Right atrium auricular region (tissue), 2 donors: Measurements from ENCODE around the gene DERA. TPM values are rescaled to one million over a fixed set of nuclear protein-coding genes. Genes with fewer than 3 reads are reported as not detected.

ENCODE experiments used
- DNase-seq: peaks from one replicate; pipeline ENCODE4 v3.0.0-alpha.2; 2019; ENCODE audit warnings: low spot score
- H3K27ac ChIP-seq, 2 donors: fragments of 200-600 bp; sonication (generic); 1 replicate in 1 of 2; 2 replicates in 1 of 2; pipeline ENCODE4 v1.5.1; 2016 to 2019
- H3K27me3 ChIP-seq, 2 donors: fragments of 200-600 bp; sonication (generic); one replicate each; pipeline versions ENCODE4 v1.5.1 to v1.6.0; 2017 to 2019
- H3K36me3 ChIP-seq: fragments of 200-600 bp; sonication (generic); one replicate; pipeline ENCODE4 v1.5.1; 2016
- H3K4me1 ChIP-seq, 2 donors: fragments of 200-600 bp; sonication (generic); one replicate each; pipeline versions ENCODE4 v1.5.1 to v1.6.0; 2017 to 2019
- H3K4me3 ChIP-seq, 2 donors: fragments of 200-600 bp; sonication (generic); 1 replicate in 1 of 2; 2 replicates in 1 of 2; pipeline ENCODE4 v1.5.1; 2017 to 2019; ENCODE audit warnings: mild to moderate bottlenecking in 1 of 2, moderate library complexity in 1 of 2
- H3K9me3 ChIP-seq, 2 donors: fragments of 200-600 bp; sonication (generic); one replicate each; pipeline ENCODE4 v1.5.1; 2019
- total RNA-seq, 2 donors: library from RNA; depleted of rRNA; stranded (reverse); fragments of >200 nt; gene quantifications; one replicate each; pipeline ENCODE4 v1.1.0, GENCODE V29; 2016
- TF ChIP-seq, protein P1 (sequence below), 2 donors: fragments of 200-600 bp; sonication (generic); IDR thresholded peaks; one replicate each; pipeline ENCODE4 v1.5.1; 2019; ENCODE audit warnings: antibody characterized with exemption in 2 of 2

DERA gene
- total RNA-seq, 2 donors from 2014 or later, result 20.0 to 20.8 TPM

DNA sequence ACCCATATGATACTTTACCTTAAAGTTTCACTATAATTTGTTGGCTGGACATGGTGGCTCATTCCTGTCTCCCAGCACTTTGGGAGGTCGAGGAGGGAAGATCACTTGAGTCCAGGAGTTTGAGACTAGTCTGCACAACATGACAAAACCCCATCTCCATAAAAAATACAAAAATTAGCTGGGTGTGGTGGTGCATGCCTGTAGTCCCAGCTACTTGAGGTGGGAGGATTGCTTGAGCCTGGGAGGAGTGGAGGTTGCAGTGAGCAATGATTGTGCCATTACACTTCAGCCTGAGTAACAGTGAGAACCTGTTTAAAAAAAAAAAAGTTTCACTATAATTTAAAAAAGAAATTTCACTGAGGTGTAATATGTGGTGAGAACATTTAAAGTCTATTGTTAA, 21.2 kb downstream of the DERA start:
- H3K27me3 ChIP-seq, result no peaks in the 10 kb centered on the region
- peaks cover 0 to 14% of the 10 kb centered on the region in 2 donors for H3K4me1 ChIP-seq
- TF ChIP-seq, protein P1, sequence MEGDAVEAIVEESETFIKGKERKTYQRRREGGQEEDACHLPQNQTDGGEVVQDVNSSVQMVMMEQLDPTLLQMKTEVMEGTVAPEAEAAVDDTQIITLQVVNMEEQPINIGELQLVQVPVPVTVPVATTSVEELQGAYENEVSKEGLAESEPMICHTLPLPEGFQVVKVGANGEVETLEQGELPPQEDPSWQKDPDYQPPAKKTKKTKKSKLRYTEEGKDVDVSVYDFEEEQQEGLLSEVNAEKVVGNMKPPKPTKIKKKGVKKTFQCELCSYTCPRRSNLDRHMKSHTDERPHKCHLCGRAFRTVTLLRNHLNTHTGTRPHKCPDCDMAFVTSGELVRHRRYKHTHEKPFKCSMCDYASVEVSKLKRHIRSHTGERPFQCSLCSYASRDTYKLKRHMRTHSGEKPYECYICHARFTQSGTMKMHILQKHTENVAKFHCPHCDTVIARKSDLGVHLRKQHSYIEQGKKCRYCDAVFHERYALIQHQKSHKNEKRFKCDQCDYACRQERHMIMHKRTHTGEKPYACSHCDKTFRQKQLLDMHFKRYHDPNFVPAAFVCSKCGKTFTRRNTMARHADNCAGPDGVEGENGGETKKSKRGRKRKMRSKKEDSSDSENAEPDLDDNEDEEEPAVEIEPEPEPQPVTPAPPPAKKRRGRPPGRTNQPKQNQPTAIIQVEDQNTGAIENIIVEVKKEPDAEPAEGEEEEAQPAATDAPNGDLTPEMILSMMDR (IDR thresholded peaks at IDR 0.05), result no peak
- no peaks in the 10 kb centered on the region for H3K36me3 ChIP-seq
- no peak overlapping the region for H3K4me3 ChIP-seq
- H3K9me3 ChIP-seq, result no peaks in the 10 kb centered on the region
- no peak for DNase-seq
- H3K27ac ChIP-seq, result no peak overlapping the region

DNA sequence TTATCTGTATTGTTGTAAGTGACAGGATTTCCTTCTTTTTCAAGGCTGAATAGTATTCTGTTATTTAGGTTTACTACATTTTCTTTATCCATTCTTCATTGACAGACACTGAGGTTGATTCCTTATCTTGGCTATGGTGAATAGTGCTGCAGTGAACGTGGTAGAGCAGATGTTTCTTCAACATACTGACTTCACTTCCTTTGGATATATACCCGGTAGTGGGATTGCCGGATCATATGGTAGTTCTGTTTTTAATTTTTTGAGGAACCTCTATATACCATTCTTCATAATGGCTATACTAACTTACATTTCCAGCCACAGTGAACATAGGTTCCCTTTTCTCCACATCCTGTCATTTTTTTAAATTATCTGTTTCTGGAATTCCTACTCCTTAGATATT, 21.8 kb downstream of the DERA start:
- Histone ChIP-seq H3K4me1 (peaks cover 0 to 14% of the 10 kb centered on the region in 2 donors), H3K27me3 (no peaks in the 10 kb centered on the region), H3K4me3 (no peak overlapping the region), H3K9me3 (no peaks in the 10 kb centered on the region), H3K36me3 (no peaks in the 10 kb centered on the region), H3K27ac (no peak overlapping the region)
- DNase-seq, result no peak
- TF ChIP-seq, protein P1 (IDR thresholded peaks at IDR 0.05), result no peak

DNA sequence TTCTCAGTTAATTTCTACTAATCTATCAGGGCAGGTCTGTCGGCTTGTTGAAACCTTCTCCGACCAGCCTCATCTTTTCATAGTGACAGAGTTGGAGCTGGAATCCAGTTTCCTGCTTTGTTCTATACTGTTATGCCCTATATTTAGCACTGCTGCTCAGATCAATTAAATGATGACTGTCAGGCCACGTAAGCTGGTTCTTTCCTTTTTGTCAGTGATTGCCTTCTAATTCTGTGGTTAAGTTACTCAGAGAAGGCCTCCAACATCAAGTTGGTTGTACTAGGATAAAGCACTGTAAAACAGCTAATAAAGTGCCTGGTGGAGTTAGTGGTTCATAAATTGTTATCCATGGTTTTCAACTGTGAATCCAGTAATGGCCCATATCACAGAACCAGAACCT, 22.6 kb downstream of the DERA start:
- peaks cover 1 to 5% of the 10 kb centered on the region in 2 donors for H3K9me3 ChIP-seq
- H3K4me3 ChIP-seq, result no peak overlapping the region
- TF ChIP-seq, protein P1 (IDR thresholded peaks at IDR 0.05), result no peak
- no peaks in the 10 kb centered on the region for H3K27me3 ChIP-seq
- no peaks in the 10 kb centered on the region for H3K36me3 ChIP-seq
- DNase-seq, result no peak
- peaks cover 0 to 8% of the 10 kb centered on the region in 2 donors for H3K4me1 ChIP-seq
- H3K27ac ChIP-seq, result no peak overlapping the region

DNA sequence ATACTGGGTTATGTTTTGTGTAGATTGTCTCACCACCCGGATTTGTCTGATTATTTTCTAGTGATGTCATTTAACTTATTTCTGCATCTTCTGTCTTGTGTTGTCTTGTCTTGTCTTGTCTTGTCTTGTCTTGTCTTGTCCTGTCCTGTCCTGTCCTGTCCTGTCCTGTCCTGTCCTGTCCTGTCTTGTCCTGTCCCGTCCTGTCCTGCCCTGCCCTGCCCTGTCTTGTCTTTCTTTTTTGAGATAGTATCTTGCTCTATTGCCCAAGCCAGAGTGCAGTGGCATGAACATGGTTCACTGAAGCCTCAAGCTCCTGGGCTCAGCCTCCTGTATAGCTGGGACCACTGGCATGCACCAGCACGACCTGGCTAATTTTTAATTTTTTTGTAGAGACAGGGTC, 25.6 kb downstream of the DERA start:
- Histone ChIP-seq H3K27me3 (no peaks in the 10 kb centered on the region), H3K4me3 (no peak overlapping the region), H3K27ac (no peak overlapping the region), H3K36me3 (no peaks in the 10 kb centered on the region), H3K4me1 (no peaks in the 10 kb centered on the region), H3K9me3 (peaks cover 2 to 9% of the 10 kb centered on the region in 2 donors)
- no peak for DNase-seq
- TF ChIP-seq, protein P1 (IDR thresholded peaks at IDR 0.05), result no peak

DNA sequence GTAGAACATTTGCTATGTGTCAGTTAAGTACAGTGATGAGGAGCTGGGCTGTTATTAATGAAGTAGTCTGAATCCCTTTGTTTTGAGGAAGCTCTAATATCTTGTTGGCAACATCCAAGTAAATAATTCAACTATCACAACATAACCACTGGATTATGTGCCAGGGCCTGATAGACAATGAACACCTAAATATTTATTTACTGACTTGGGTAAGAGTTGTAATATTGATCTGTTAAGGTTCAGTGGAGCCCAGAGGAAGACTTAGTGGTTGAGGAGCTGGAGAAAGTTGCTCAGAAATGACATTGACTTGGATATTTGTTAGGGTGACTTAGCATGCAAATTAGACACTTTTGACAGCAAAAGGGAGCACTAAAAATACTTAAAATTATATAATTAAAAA, 26.8 kb downstream of the DERA start:
- H3K9me3 ChIP-seq, result peaks cover 2 to 9% of the 10 kb centered on the region in 2 donors
- no peak overlapping the region for H3K27ac ChIP-seq
- TF ChIP-seq, protein P1 (IDR thresholded peaks at IDR 0.05), result no peak

DNA sequence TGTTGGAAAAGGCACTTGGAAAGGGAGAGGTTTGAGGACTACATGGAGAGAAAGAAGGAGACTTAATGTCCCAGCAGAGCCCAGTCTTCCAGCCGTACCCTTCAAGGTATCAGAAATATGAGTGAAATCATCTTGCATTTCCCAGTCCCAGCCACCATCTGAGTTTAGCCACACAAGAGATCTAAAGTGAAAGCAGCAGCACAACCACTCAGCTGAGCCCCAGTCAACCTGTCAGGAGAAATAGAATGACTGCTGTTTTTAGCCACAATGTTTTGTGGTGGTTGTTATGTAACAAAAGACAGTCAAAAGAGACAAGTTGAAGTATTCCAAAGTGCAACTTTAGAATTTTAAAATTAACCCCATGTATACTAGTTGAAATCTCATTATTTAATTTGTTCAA, 28.0 kb downstream of the DERA start:
- Histone ChIP-seq H3K4me1 (no peaks in the 10 kb centered on the region), H3K27ac (no peak overlapping the region), H3K9me3 (peaks cover 2 to 9% of the 10 kb centered on the region in 2 donors), H3K36me3 (no peaks in the 10 kb centered on the region), H3K27me3 (no peaks in the 10 kb centered on the region), H3K4me3 (no peak overlapping the region)
- DNase-seq, result no peak
- TF ChIP-seq, protein P1 (IDR thresholded peaks at IDR 0.05), result no peak

More for the DNA sequence above, 26.8 kb downstream of the DERA start:
- Histone ChIP-seq H3K4me3 (no peak overlapping the region), H3K36me3 (no peaks in the 10 kb centered on the region), H3K27me3 (no peaks in the 10 kb centered on the region), H3K4me1 (no peaks in the 10 kb centered on the region)
- DNase-seq, result no peak
